Caco-2 (cell line): ENCODE results near the gene SLC6A6. TPM values are rescaled to one million over a fixed set of nuclear protein-coding genes. Genes with fewer than 3 reads are reported as not detected.

Experiments used
- BruUV-seq: library from RNA; stranded (reverse); fragments of 400-500 nt; replicated peaks from 2 replicates; lab custom pipeline; 2021; lab: Mats Ljungman, UMichigan
- CTCF ChIA-PET: fragments of 300-600 bp; sonication (Branson Sonifier 250); formaldehyde crosslinking; loops from one replicate; lab custom pipeline; 2022; ENCODE audit warnings: antibody characterized with exemption; lab: Charles Lee
- POLR2A ChIA-PET: fragments of 300-600 bp; sonication (Branson Sonifier 250); formaldehyde crosslinking; loops from one replicate; lab custom pipeline; 2022; ENCODE audit warnings: antibody characterized with exemption; lab: Charles Lee
- DNase-seq, 2 experiments: peaks; one replicate each; pipeline versions ENCODE4 v3.0.0 to v3.0.0-alpha.2; 2020 to 2022
- H3K27me3 ChIP-seq: replicated peaks from 2 replicates; pipeline ENCODE4 v1.6.0; 2011; ENCODE audit warnings: low read length; ENCODE audit not compliant: control insufficient read depth, insufficient read depth
- H3K36me3 ChIP-seq: 2 replicates; pipeline ENCODE4 v1.5.1; 2011; ENCODE audit warnings: low read length; ENCODE audit not compliant: control insufficient read depth, insufficient read depth
- H3K4me1 ChIP-seq: fragments of 250-450 bp; sonication (Bioruptor Pico); 2 replicates; pipeline ENCODE4 v1.5.1; 2020; ENCODE audit warnings: mild to moderate bottlenecking
- H3K4me3 ChIP-seq: 2 replicates; pipeline ENCODE4 v1.5.1; 2011; ENCODE audit warnings: low read depth, mild to moderate bottlenecking, control low read depth, low read length
- H3K9me3 ChIP-seq: fragments of 250-450 bp; sonication (Bioruptor Pico); 2 replicates; pipeline ENCODE4 v1.5.1; 2020; ENCODE audit warnings: mild to moderate bottlenecking, moderate library complexity
- H3K27ac Mint-ChIP-seq: one replicate; pipeline ENCODE4 v1.8.0; 2022; ENCODE audit warnings: mixed read lengths; ENCODE audit not compliant: unreplicated experiment
- H3K27me3 Mint-ChIP-seq: one replicate; pipeline ENCODE4 v1.8.0; 2022; ENCODE audit warnings: mixed read lengths; ENCODE audit not compliant: insufficient read depth, unreplicated experiment
- H3K36me3 Mint-ChIP-seq: one replicate; pipeline ENCODE4 v1.8.0; 2022; ENCODE audit warnings: mild to moderate bottlenecking, mixed read lengths; ENCODE audit not compliant: insufficient read depth, unreplicated experiment
- H3K4me1 Mint-ChIP-seq: one replicate; pipeline ENCODE4 v1.8.0; 2022; ENCODE audit warnings: low read depth, mixed read lengths; ENCODE audit not compliant: unreplicated experiment
- H3K4me3 Mint-ChIP-seq: one replicate; pipeline ENCODE4 v1.8.0; 2022; ENCODE audit warnings: mild to moderate bottlenecking, moderate library complexity, mixed read lengths; ENCODE audit not compliant: unreplicated experiment
- H3K9me3 Mint-ChIP-seq: one replicate; pipeline ENCODE4 v1.8.0; 2022; ENCODE audit warnings: mixed read lengths; ENCODE audit not compliant: unreplicated experiment
- CTCF ChIP-seq, 2 experiments: fragments of 200-600 bp in 1 of 2; IDR thresholded peaks; 1 replicate in 1 of 2; 2 replicates in 1 of 2; pipeline versions ENCODE4 v1.5.1 to v1.8.0; 2011 to 2022; ENCODE audit warnings: antibody characterized with exemption in 1 of 2, control low read depth in 1 of 2, inconsistent platforms in 1 of 2, low read depth in 1 of 2, low read length in 1 of 2, mild to moderate bottlenecking in 1 of 2, moderate library complexity in 1 of 2; ENCODE audit not compliant: insufficient read depth in 1 of 2, severe bottlenecking in 1 of 2, unreplicated experiment in 1 of 2
- intact Hi-C: fragments of 100-400 bp; cut with micrococcal nuclease; formaldehyde crosslinking; loops from one replicate; pipeline ENCODE4 v1.10.0; 2022; ENCODE audit not compliant: unreplicated experiment
- total RNA-seq: library from RNA; stranded (reverse); gene quantifications from 2 replicates; pipeline ENCODE4 v1.2.3, GENCODE V29; 2022

SLC6A6 gene
- total RNA-seq, 1 experiment from 2014 or later: 49.6 TPM

DNA sequence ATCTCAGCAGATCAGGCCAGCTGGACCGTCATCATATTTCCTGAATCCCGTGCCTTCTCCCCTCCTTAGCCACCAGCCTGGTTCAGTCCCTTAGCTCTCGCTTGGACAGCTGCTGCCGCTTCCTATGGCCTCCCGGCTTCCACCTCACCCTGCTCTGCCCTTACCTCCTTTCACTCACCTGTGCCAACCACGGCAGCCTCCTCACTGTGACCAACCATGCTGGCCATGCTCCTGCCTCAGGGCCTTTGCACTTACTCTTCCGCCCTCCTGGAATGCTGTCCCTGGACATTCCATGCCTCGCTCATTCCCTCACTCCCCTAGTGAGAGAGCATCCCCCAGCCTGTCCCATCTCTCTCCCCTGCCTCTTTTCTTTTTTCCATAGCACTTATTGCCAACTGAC is 118.6 kb downstream of the SLC6A6 start:
- no peaks in the 10 kb centered on the region for H3K4me1 Mint-ChIP-seq

GRCh38 chr3:14521611-14522010 is 119.2 kb downstream of the SLC6A6 start:
- no TSS peak for BruUV-seq
- intact Hi-C loops: no loop called here
- no peaks in the 10 kb centered on the region for H3K27me3 ChIP-seq
- POLR2A ChIA-PET: no interaction called here
- CTCF ChIA-PET: interaction anchor here (1.0 kb wide), 1 partner anchor 12 kb away, joined by 3 read pairs; no protein-coding TSS in a partner anchor
- Mint-ChIP-seq H3K4me1 (no peaks in the 10 kb centered on the region), H3K27ac (no peak overlapping the region), H3K9me3 (no peaks in the 10 kb centered on the region), H3K36me3 (no peaks in the 10 kb centered on the region), H3K4me3 (no peak overlapping the region), H3K27me3 (no peaks in the 10 kb centered on the region)
- peak in 1 of 2 experiments; percentile 21 for DNase-seq
- no peaks in the 10 kb centered on the region for H3K9me3 ChIP-seq
- no peaks in the 10 kb centered on the region for H3K36me3 ChIP-seq
- no peaks in the 10 kb centered on the region for H3K4me1 ChIP-seq
- TF ChIP-seq CTCF (IDR thresholded peaks at IDR 0.05; ENCODE audit: insufficient read depth in 1 of 2, low read depth in 1 of 2, low read length in 1 of 2, severe bottlenecking in 1 of 2, unreplicated experiment in 1 of 2): no peak
- no peak overlapping the region for H3K4me3 ChIP-seq

More for the DNA sequence above, 118.6 kb downstream of the SLC6A6 start:
- TF ChIP-seq CTCF (IDR thresholded peaks at IDR 0.05; ENCODE audit: insufficient read depth in 1 of 2, low read depth in 1 of 2, low read length in 1 of 2, severe bottlenecking in 1 of 2, unreplicated experiment in 1 of 2): no peak
- H3K27me3 Mint-ChIP-seq: no peaks in the 10 kb centered on the region
- DNase-seq: peak in 1 of 2 experiments; percentile 27
- intact Hi-C loops: no loop called here
- Histone ChIP-seq H3K4me3 (no peak overlapping the region), H3K36me3 (no peaks in the 10 kb centered on the region), H3K9me3 (no peaks in the 10 kb centered on the region), H3K4me1 (no peaks in the 10 kb centered on the region), H3K27me3 (no peaks in the 10 kb centered on the region)
- POLR2A ChIA-PET: no interaction called here
- H3K27ac Mint-ChIP-seq: no peak overlapping the region
- no peak overlapping the region for H3K4me3 Mint-ChIP-seq
- no peaks in the 10 kb centered on the region for H3K36me3 Mint-ChIP-seq
- no peaks in the 10 kb centered on the region for H3K9me3 Mint-ChIP-seq
- no TSS peak for BruUV-seq
- CTCF ChIA-PET: no interaction called here

DNA sequence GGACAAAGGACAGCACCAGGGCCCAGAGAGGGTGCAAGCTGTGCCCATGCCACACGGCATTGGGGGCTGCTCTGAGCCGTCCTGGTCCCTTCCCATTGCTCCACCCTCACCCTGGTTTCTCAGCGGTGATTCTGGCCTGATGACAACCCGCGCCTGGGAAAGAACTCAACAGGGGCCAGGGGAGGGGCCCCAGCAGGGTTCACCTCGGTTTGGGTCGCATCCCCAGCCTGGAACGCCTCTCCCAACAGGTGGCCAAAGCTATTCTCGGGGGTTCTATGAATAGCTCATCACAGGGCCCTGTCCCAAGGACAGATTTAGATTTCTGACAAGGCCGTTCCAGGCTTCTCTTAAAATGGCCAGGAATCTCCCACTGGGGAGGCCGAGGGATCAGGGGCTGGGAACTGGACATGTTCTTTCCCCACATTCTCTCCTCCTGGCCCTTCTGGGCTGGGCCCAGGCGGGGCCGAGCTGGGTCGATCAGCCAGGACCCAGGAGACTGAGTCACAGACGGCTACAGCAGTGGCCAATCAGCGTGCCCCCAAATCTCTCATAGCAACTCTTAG is 119.8 kb downstream of the SLC6A6 start:
- no peak overlapping the region for H3K4me3 Mint-ChIP-seq
- TF ChIP-seq CTCF (IDR thresholded peaks at IDR 0.05; ENCODE audit: insufficient read depth in 1 of 2, low read depth in 1 of 2, low read length in 1 of 2, severe bottlenecking in 1 of 2, unreplicated experiment in 1 of 2): no peak
- Histone ChIP-seq H3K27me3 (no peaks in the 10 kb centered on the region), H3K4me3 (no peak overlapping the region), H3K4me1 (no peaks in the 10 kb centered on the region), H3K36me3 (no peaks in the 10 kb centered on the region), H3K9me3 (no peaks in the 10 kb centered on the region)
- no peaks in the 10 kb centered on the region for H3K27me3 Mint-ChIP-seq
- no peaks in the 10 kb centered on the region for H3K9me3 Mint-ChIP-seq
- CTCF ChIA-PET: interaction anchor here (1.0 kb wide), 1 partner anchor 13 kb away, joined by 3 read pairs; no protein-coding TSS in a partner anchor
- H3K4me1 Mint-ChIP-seq: no peaks in the 10 kb centered on the region
- POLR2A ChIA-PET: no interaction called here
- DNase-seq: peak in 1 of 2 experiments; percentile 15
- no TSS peak for BruUV-seq
- no peaks in the 10 kb centered on the region for H3K36me3 Mint-ChIP-seq
- no peak overlapping the region for H3K27ac Mint-ChIP-seq
- intact Hi-C loops: no loop called here
